K562 (cell line): ENCODE measurements around the gene CORO2A. TPM values are rescaled to one million over a fixed set of nuclear protein-coding genes. Genes with fewer than 3 reads are reported as not detected.
A peak's percentile ranks its signal among the peaks of the same experiment; 100 is the strongest.

Experiments
- ATAC-seq: fragments of 200-7000 bp; cut with Tn5 transposase; 3 replicates; pipeline ENCODE4 v1.9.1; 2020; ENCODE audit warnings: moderate library complexity
- BruUV-seq: library from RNA; stranded (reverse); fragments of 400-500 nt; replicated peaks from 2 replicates; lab custom pipeline; 2021; lab: Mats Ljungman, UMichigan
- CTCF ChIA-PET: fragments of 300-600 bp; formaldehyde crosslinking; extraction: SDS; loops from one replicate; lab custom pipeline; 2021; ENCODE audit warnings: low intra/inter-chr PET ratio; lab: Yijun Ruan, JAX
- POLR2A ChIA-PET: fragments of 300-600, 350-650 bp; sonication (Branson Sonifier 250); formaldehyde crosslinking; extraction: SDS; loops from one replicate; lab custom pipeline; 2021; ENCODE audit warnings: antibody characterized with exemption, inconsistent platforms; lab: Yijun Ruan, JAX
- DNase-seq, 4 experiments: peaks; one replicate each; pipeline versions ENCODE4 v3.0.0 to v3.0.0-alpha.2; 2011 to 2018; ENCODE audit warnings: low spot score in 3 of 4, mixed read lengths in 3 of 4; ENCODE audit errors: extremely low read depth in 1 of 4
- FAIRE-seq: peaks from 2 replicates; lab custom pipeline; 2011; peaks lifted over from hg19 to GRCh38; lab: Jason Lieb, UNC
- H2AFZ ChIP-seq: 2 replicates; pipeline ENCODE4 v1.6.0; 2011; ENCODE audit warnings: low read depth, low read length, control low read depth, inconsistent platforms
- H3K27ac ChIP-seq: fragments of 200-600 bp; 3 replicates; pipeline ENCODE4 v1.8.0; 2011; ENCODE audit warnings: low read depth, mild to moderate bottlenecking, control low read depth, inconsistent platforms, low read length, moderate library complexity, mixed read lengths; ENCODE audit errors: extremely low read depth
- H3K27me3 ChIP-seq, 2 experiments: fragments of 300-600 bp in 1 of 2; 2 replicates in 1 of 2; 3 replicates in 1 of 2; pipeline versions ENCODE4 v1.6.0 to v1.8.0; 2011; ENCODE audit warnings: inconsistent platforms in 2 of 2, low read length in 2 of 2, mild to moderate bottlenecking in 1 of 2, mixed read lengths in 1 of 2, moderate library complexity in 1 of 2; ENCODE audit not compliant: control insufficient read depth in 2 of 2, insufficient read depth in 2 of 2
- H3K36me3 ChIP-seq: fragments of 300-600 bp; 3 replicates; pipeline ENCODE4 v1.8.0; 2011; ENCODE audit warnings: mild to moderate bottlenecking, low read length, inconsistent platforms; ENCODE audit not compliant: control insufficient read depth, insufficient read depth
- H3K4me1 ChIP-seq, 2 experiments: fragments of 200-600 bp in 1 of 2; replicated peaks in 1 of 2; 2 replicates in 1 of 2; 3 replicates in 1 of 2; pipeline versions ENCODE4 v1.5.1 to v1.8.0; 2011; ENCODE audit warnings: inconsistent platforms in 2 of 2, low read length in 2 of 2, mild to moderate bottlenecking in 1 of 2, mixed read lengths in 1 of 2, moderate library complexity in 1 of 2; ENCODE audit not compliant: control insufficient read depth in 2 of 2, insufficient read depth in 2 of 2
- H3K4me2 ChIP-seq: 2 replicates; pipeline ENCODE4 v1.6.1; 2011; ENCODE audit warnings: low read length, control low read depth, inconsistent platforms, mixed read lengths; ENCODE audit not compliant: insufficient read depth
- H3K4me3 ChIP-seq: fragments of 200-600 bp; sonication (generic), shearing (Covaris generic); 2 replicates; pipeline ENCODE4 v1.5.1; 2016; ENCODE audit warnings: control low read depth, inconsistent platforms
- H3K79me2 ChIP-seq: fragments of 200-600 bp; 3 replicates; pipeline ENCODE4 v1.8.0; 2011; ENCODE audit warnings: low read length, inconsistent platforms; ENCODE audit not compliant: control insufficient read depth, insufficient read depth
- H3K9ac ChIP-seq, 2 experiments: 2 replicates each; pipeline versions ENCODE4 v1.6.0 to v1.6.1; 2011; ENCODE audit warnings: low read depth in 2 of 2, low read length in 2 of 2, control low read depth in 1 of 2, inconsistent platforms in 1 of 2, mild to moderate bottlenecking in 1 of 2, mixed read lengths in 1 of 2; ENCODE audit not compliant: insufficient read depth in 1 of 2
- H3K9me1 ChIP-seq: one replicate; pipeline ENCODE4 v1.6.0; 2011; ENCODE audit warnings: inconsistent platforms, mild to moderate bottlenecking, low read length, moderate library complexity; ENCODE audit not compliant: control insufficient read depth, insufficient read depth
- H3K9me3 ChIP-seq: replicated peaks from 2 replicates; pipeline ENCODE4 v1.5.1; 2011; ENCODE audit warnings: low read depth, low read length, inconsistent platforms; ENCODE audit not compliant: control insufficient read depth, insufficient read depth
- H4K20me1 ChIP-seq: replicated peaks from 2 replicates; pipeline ENCODE4 v1.6.1; 2011; ENCODE audit warnings: low read length, inconsistent platforms, mixed read lengths; ENCODE audit not compliant: control insufficient read depth, insufficient read depth
- E2F3 ChIP-seq: fragments of 250-450 bp; sonication (Bioruptor Pico); IDR thresholded peaks from 2 replicates; pipeline ENCODE4 v1.4.0; 2020; ENCODE audit warnings: mild to moderate bottlenecking
- ETV6 ChIP-seq, 3 experiments: fragments of 150-350 bp in 1 of 3; sonication (generic) in 1 of 3; formaldehyde crosslinking in 1 of 3; IDR thresholded peaks; 2 replicates each; pipeline versions ENCODE4 v1.6.1 to v1.8.0; 2014 to 2022; ENCODE audit warnings: borderline replicate concordance in 2 of 3, low read depth in 2 of 3, antibody characterized with exemption in 1 of 3, low read length in 1 of 3, mild to moderate bottlenecking in 1 of 3, missing genetic modification reagents in 1 of 3
- FOXA1 ChIP-seq: fragments of 450-650 bp; IDR thresholded peaks from 2 replicates; pipeline ENCODE4 v1.6.1; 2016; ENCODE audit warnings: mild to moderate bottlenecking, borderline replicate concordance
- HNRNPL ChIP-seq: fragments of 200-400 bp; formaldehyde crosslinking; IDR thresholded peaks from 2 replicates; pipeline ENCODE4 v1.6.1; 2017; ENCODE audit warnings: low read depth, mild to moderate bottlenecking, low read length
- KLF10 ChIP-seq: fragments of 250-450 bp; sonication (Bioruptor Pico); IDR thresholded peaks from 2 replicates; pipeline ENCODE4 v1.6.1; 2021; ENCODE audit warnings: matching md5 sums
- KLF16 ChIP-seq: IDR thresholded peaks from 2 replicates; pipeline ENCODE4 v1.6.1; 2016; ENCODE audit warnings: antibody characterized with exemption
- MCM3 ChIP-seq: fragments of 450-650 bp; IDR thresholded peaks from 2 replicates; pipeline ENCODE4 v1.6.1; 2016
- RBM22 ChIP-seq: fragments of 200-400 bp; formaldehyde crosslinking; IDR thresholded peaks from 2 replicates; pipeline ENCODE4 v1.6.1; 2018; ENCODE audit warnings: low read length, low read depth; ENCODE audit not compliant: poor library complexity, severe bottlenecking
- WGBS: fragments of 100-300 bp; shearing (Covaris generic); methylation state at CpG from one replicate; pipeline ENCODE4 v1.1.6; 2016; ENCODE audit warnings: low coverage, mixed read lengths; ENCODE audit not compliant: insufficient coverage; ENCODE audit errors: missing lambda C conversion rate; 5-methylcytosine and 5-hydroxymethylcytosine counted together
- in situ Hi-C: fragments of 300-500 bp; cut with MboI; formaldehyde crosslinking; loops from 4 replicates; pipeline ENCODE4 v1.15.0; 2018; ENCODE audit warnings: inconsistent platforms, mixed read lengths
- intact Hi-C: fragments of 100-400 bp; cut with micrococcal nuclease; formaldehyde crosslinking; loops from 2 replicates; pipeline ENCODE4 v1.14.2; 2022
- polyA plus RNA-seq, 8 experiments: library from polyadenylated mRNA; depleted of rRNA in 4 of 8; stranded (reverse) in 5 of 8; unstranded in 3 of 8; fragments of >200 nt; fragmentation: Nextera tagmentation in 2 of 8; fragmentation: Illumina TruSeq in 1 of 8; extraction: Ambion mirVana in 2 of 8; extraction: Trizol in 1 of 8; gene quantifications; 2 replicates each; pipeline versions ENCODE4 v1.2.1 to v1.2.3, GENCODE V29; 2011 to 2014; ENCODE audit warnings: inconsistent platforms in 1 of 8, missing spikeins in 1 of 8
- total RNA-seq, 7 experiments: library from RNA; depleted of rRNA in 6 of 7; stranded (reverse); fragments of >200 nt in 6 of 7; fragmentation: Illumina TruSeq in 2 of 7; extraction: Trizol in 2 of 7; gene quantifications; 2 replicates each; pipeline versions ENCODE4 v1.2.1 to v1.2.3, GENCODE V29; 2011 to 2021; ENCODE audit warnings: low replicate concordance in 1 of 7
- TF ChIP-seq, protein P1 (sequence below): fragments of 250-450 bp; sonication (Bioruptor Pico); IDR thresholded peaks from 2 replicates; pipeline ENCODE4 v1.9.0; 2021; ENCODE audit warnings: mild to moderate bottlenecking
- TF ChIP-seq, protein P2 (sequence below): fragments of 250-450 bp; sonication (Bioruptor Pico); IDR thresholded peaks from 2 replicates; pipeline ENCODE4 v1.4.0; 2020; ENCODE audit warnings: mild to moderate bottlenecking, moderate library complexity
- TF ChIP-seq, protein P3 (sequence below): fragments of 450-650 bp; formaldehyde crosslinking; IDR thresholded peaks from 2 replicates; pipeline ENCODE4 v1.4.0; 2020; ENCODE audit warnings: mild to moderate bottlenecking
- TF ChIP-seq, protein P4 (sequence below), 3 experiments: IDR thresholded peaks in 2 of 3; conservative IDR thresholded peaks in 1 of 3; 2 replicates each; pipeline ENCODE4 v1.5.1; 2011 to 2012; ENCODE audit warnings: low read length in 3 of 3, mild to moderate bottlenecking in 3 of 3, control low read depth in 2 of 3, improper control_type of control experiment in 1 of 3, inconsistent platforms in 1 of 3, low read depth in 1 of 3, mixed read lengths in 1 of 3, moderate library complexity in 1 of 3; ENCODE audit not compliant: insufficient read depth in 2 of 3
- TF ChIP-seq, protein P5 (sequence below): sonication (generic); formaldehyde crosslinking; IDR thresholded peaks from 2 replicates; pipeline ENCODE4 v1.8.0; 2022; ENCODE audit warnings: missing genetic modification reagents, mild to moderate bottlenecking, borderline replicate concordance

The CORO2A gene
- total and polyA plus RNA-seq, 9 of the 15 experiments (the other 6 are each of a cell fraction or from before 2014, with no cell fraction given), result 9.5 to 26.6 (median 18.0) TPM

DNA sequence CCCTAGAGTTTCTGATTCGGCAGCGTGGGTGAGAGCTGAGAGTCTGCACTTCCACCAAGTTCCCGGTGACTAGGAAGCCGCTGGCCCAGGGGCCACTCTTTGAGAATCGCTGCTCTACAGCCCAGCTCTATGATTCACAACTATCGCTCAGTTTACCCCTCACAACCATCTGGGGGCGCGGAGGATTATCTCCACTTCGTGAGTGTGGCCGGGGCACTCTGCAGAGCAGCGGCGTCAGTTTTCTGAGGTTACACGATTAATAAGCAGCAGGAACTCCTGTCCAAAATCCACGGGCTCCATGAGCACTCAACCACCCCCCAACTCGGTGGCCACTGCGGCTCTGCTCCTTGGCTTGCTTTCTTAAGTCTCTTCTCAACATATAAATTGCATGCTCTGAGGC lies 19.3 kb downstream of the CORO2A start:
- no TSS peak for BruUV-seq
- H3K79me2 ChIP-seq, result peaks cover 58% of the 10 kb centered on the region
- H3K9me1 ChIP-seq, result no peaks in the 10 kb centered on the region
- H2AFZ ChIP-seq, result no peak overlapping the region
- no peaks in the 10 kb centered on the region for H3K9me3 ChIP-seq
- no peaks in the 10 kb centered on the region for H3K27me3 ChIP-seq
- H3K4me3 ChIP-seq, result no peak overlapping the region
- in situ Hi-C loops, result no loop called here
- H3K27ac ChIP-seq, result no peak overlapping the region
- CTCF ChIA-PET, result no interaction called here
- H4K20me1 ChIP-seq, result peaks cover 12% of the 10 kb centered on the region; the same call in 1 of the 2 replicates
- DNase-seq (no peak), ATAC-seq (no peak), FAIRE-seq (no peak)
- 92% methylated on average over 16 of the region's 16 CpGs for WGBS
- intact Hi-C loops, result no loop called here
- peak overlapping the region in 1 of 2 experiments; percentile 6; a peak in 1 of 4 replicates for H3K9ac ChIP-seq
- POLR2A ChIA-PET, result interaction anchor here (1.1 to 1.6 kb wide), 2 partner anchors 11 to 14 kb away, joined by 3 to 6 read pairs; no protein-coding TSS in a partner anchor
- peaks cover 2% of the 10 kb centered on the region; the same call in 2 of the 3 replicates for H3K36me3 ChIP-seq
- H3K4me2 ChIP-seq, result no peak overlapping the region
- H3K4me1 ChIP-seq, result peaks cover 42 to 53% of the 10 kb centered on the region in 2 experiments
- TF ChIP-seq KLF16 (no peak), E2F3 (CRISPR knock-in tag) (no peak), RBM22 (no peak), ETV6 (IDR thresholded peaks at IDR 0.05; ENCODE audit: borderline replicate concordance in 1 of 2, low read depth in 2 of 2, low read length in 1 of 2) (no peak), ETV6 (CRISPR knock-in tag; IDR thresholded peaks at IDR 0.05; ENCODE audit: borderline replicate concordance) (no peak), FOXA1 (no peak), MCM3 (no peak), KLF10 (CRISPR knock-in tag) (no peak), HNRNPL (no peak)
- TF ChIP-seq, protein P1, sequence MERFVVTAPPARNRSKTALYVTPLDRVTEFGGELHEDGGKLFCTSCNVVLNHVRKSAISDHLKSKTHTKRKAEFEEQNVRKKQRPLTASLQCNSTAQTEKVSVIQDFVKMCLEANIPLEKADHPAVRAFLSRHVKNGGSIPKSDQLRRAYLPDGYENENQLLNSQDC (CRISPR knock-in tag), result no peak
- TF ChIP-seq, protein P2, sequence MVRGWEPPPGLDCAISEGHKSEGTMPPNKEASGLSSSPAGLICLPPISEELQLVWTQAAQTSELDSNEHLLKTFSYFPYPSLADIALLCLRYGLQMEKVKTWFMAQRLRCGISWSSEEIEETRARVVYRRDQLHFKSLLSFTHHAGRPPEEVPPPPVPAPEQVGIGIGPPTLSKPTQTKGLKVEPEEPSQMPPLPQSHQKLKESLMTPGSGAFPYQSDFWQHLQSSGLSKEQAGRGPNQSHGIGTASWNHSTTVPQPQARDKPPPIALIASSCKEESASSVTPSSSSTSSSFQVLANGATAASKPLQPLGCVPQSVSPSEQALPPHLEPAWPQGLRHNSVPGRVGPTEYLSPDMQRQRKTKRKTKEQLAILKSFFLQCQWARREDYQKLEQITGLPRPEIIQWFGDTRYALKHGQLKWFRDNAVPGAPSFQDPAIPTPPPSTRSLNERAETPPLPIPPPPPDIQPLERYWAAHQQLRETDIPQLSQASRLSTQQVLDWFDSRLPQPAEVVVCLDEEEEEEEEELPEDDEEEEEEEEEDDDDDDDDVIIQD (CRISPR knock-in tag), result no peak
- TF ChIP-seq, protein P3, sequence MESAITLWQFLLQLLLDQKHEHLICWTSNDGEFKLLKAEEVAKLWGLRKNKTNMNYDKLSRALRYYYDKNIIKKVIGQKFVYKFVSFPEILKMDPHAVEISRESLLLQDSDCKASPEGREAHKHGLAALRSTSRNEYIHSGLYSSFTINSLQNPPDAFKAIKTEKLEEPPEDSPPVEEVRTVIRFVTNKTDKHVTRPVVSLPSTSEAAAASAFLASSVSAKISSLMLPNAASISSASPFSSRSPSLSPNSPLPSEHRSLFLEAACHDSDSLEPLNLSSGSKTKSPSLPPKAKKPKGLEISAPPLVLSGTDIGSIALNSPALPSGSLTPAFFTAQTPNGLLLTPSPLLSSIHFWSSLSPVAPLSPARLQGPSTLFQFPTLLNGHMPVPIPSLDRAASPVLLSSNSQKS, result no peak
- TF ChIP-seq, protein P4, sequence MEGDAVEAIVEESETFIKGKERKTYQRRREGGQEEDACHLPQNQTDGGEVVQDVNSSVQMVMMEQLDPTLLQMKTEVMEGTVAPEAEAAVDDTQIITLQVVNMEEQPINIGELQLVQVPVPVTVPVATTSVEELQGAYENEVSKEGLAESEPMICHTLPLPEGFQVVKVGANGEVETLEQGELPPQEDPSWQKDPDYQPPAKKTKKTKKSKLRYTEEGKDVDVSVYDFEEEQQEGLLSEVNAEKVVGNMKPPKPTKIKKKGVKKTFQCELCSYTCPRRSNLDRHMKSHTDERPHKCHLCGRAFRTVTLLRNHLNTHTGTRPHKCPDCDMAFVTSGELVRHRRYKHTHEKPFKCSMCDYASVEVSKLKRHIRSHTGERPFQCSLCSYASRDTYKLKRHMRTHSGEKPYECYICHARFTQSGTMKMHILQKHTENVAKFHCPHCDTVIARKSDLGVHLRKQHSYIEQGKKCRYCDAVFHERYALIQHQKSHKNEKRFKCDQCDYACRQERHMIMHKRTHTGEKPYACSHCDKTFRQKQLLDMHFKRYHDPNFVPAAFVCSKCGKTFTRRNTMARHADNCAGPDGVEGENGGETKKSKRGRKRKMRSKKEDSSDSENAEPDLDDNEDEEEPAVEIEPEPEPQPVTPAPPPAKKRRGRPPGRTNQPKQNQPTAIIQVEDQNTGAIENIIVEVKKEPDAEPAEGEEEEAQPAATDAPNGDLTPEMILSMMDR (IDR thresholded peaks at IDR 0.05 in 2 of 3, conservative IDR thresholded peaks at IDR 0.05 in 1 of 3; ENCODE audit: insufficient read depth in 2 of 3, low read depth in 1 of 3, low read length in 3 of 3), result no peak
- TF ChIP-seq, protein P5, sequence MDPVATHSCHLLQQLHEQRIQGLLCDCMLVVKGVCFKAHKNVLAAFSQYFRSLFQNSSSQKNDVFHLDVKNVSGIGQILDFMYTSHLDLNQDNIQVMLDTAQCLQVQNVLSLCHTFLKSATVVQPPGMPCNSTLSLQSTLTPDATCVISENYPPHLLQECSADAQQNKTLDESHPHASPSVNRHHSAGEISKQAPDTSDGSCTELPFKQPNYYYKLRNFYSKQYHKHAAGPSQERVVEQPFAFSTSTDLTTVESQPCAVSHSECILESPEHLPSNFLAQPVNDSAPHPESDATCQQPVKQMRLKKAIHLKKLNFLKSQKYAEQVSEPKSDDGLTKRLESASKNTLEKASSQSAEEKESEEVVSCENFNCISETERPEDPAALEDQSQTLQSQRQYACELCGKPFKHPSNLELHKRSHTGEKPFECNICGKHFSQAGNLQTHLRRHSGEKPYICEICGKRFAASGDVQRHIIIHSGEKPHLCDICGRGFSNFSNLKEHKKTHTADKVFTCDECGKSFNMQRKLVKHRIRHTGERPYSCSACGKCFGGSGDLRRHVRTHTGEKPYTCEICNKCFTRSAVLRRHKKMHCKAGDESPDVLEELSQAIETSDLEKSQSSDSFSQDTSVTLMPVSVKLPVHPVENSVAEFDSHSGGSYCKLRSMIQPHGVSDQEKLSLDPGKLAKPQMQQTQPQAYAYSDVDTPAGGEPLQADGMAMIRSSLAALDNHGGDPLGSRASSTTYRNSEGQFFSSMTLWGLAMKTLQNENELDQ (CRISPR knock-in tag), result no peak
